ENCODE results near the gene SERHL2. TPM values are rescaled to one million over a fixed set of nuclear protein-coding genes. Genes with fewer than 3 reads are reported as not detected.
A peak's percentile ranks its signal among the peaks of the same experiment; 100 is the strongest.
"Not testable (repeated sequence)": the region's sequence is repeated elsewhere in the genome, so short reads cannot be mapped to it uniquely, and the experiment has no call there.

Gene SERHL2
- total RNA-seq, 2 experiments from 2014 or later, result 1.0 to 2.2 TPM

DNA sequence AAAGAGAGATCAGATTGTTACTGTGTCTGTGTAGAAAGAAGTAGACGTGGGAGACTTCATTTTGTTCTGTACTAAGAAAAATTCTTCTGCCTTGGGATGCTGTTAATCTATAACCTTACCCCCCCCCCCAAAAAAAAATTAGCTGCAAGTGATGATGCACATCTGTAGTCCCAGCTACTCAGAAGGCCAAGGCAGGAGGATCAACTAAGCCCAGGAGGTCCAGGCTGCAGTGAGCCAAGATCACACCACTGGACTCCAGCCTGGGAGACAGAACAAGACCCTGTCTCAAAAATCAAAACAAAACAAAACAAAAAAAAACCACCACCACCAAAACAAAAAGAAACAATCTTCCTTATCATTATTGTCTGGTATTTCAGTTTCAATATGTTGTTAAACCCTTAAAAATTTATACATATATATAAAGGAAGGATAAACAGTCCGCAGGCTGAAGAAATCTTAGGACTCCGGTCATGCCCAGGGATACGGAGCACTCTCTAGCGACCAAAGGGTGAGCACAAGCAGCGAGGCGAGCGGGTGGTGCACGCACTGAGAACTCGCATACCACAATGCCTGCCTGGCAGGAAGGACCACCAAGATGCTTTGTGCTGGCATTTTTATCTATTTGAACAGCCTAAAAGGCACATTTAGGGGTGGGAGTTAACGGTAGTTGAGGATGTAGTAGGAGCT is 54.5 kb downstream of the SERHL2 start:
- DNase-seq (no peak), ATAC-seq (ENCODE audit: low read depth) (no peak)
- Mint-ChIP-seq H3K4me1 (peaks cover 34% of the 10 kb centered on the region), H3K27ac (no peak overlapping the region), H3K36me3 (peaks cover 12% of the 10 kb centered on the region), H3K9me3 (no peaks in the 10 kb centered on the region), H3K4me3 (no peak overlapping the region), H3K27me3 (no peaks in the 10 kb centered on the region)
- POLR2A ChIA-PET, result no interaction called here

DNA sequence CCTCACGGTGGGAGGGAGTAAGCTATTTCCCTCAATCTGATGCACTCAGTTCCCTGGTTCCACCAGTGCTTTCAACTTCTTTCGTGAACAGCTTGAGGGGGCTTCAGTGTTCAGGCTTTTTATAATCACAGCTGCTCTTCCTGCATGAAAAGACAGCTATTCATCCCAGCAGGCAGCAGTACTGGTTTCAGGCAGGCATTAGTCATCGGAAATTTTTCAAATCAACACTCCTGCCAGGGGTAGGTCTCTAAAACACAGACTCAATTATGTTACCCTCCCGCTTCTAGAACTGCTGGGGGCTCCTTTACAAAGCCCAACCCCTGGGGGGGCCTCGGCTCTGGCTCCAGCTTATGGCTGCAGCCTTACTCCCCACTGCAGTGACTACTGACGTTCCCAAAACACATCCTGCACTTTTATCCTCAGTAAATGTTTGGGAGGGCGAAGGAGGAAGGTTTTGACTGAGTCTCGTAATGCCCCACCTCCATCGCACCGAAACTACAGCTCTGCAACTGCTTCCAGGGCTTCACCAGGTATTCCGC is 55.1 kb downstream of the SERHL2 start:
- Mint-ChIP-seq H3K4me3 (no peak overlapping the region), H3K9me3 (no peaks in the 10 kb centered on the region), H3K4me1 (peaks cover 34% of the 10 kb centered on the region), H3K27ac (peak overlapping the region; percentile 34), H3K27me3 (no peaks in the 10 kb centered on the region), H3K36me3 (peaks cover 12% of the 10 kb centered on the region)
- DNase-seq (no peak), ATAC-seq (ENCODE audit: low read depth) (no peak)
- POLR2A ChIA-PET, result no interaction called here

DNA sequence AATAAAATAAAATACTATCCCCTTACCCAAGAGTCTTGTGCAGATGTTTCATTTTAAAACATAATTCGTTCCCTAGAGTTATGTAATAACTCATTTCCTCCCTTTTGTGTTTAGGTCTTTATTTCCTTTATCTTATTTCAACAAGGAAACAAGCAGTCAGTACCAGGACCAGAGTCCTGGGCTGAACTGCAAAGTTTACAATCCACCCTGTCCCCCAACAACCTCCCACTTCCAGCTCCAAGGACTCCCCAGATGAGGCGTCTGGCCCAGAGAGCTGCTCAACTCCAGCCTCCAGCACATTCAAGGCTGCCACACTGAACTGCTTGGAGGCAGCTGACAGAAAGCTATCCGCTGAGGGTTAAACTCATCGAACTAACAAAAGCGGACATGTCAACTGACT is 56.4 kb downstream of the SERHL2 start:
- POLR2A ChIA-PET, result no interaction called here
- Mint-ChIP-seq H3K27ac (peak overlapping the region; percentile 51), H3K4me3 (no peak overlapping the region), H3K9me3 (no peaks in the 10 kb centered on the region), H3K27me3 (no peaks in the 10 kb centered on the region), H3K36me3 (peaks cover 12% of the 10 kb centered on the region), H3K4me1 (peaks cover 35% of the 10 kb centered on the region)
- DNase-seq, result no peak
- no peak for ATAC-seq (ENCODE audit: low read depth)

DNA sequence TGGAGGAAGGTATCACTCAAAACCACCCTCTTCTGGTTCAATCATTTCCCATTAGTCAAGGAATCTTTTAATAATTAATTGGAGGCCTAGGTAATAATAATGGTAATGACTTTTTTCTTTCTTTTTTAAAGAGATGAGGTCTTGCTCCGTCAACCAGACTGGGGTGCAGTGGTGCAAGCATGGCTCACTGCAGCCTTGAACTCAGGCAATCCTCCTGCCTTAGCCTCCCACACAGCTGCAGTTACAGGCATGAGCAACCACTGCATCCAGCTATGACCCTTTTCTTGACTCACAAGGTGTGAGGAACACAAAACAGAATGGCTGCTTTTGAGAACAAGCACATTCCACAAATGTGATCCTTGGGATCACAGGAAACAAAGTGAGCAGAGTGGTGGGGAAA is 57.3 kb downstream of the SERHL2 start:
- peaks cover 12% of the 10 kb centered on the region for H3K36me3 Mint-ChIP-seq
- peaks cover 38% of the 10 kb centered on the region for H3K4me1 Mint-ChIP-seq
- H3K27me3 Mint-ChIP-seq, result no peaks in the 10 kb centered on the region
- no peak for ATAC-seq (ENCODE audit: low read depth)
- H3K4me3 Mint-ChIP-seq, result no peak overlapping the region
- H3K9me3 Mint-ChIP-seq, result no peaks in the 10 kb centered on the region
- POLR2A ChIA-PET, result no interaction called here
- H3K27ac Mint-ChIP-seq, result peak overlapping the region; percentile 34
- no peak for DNase-seq

GRCh38 chr22:42612336-42612735 is 58.6 kb downstream of the SERHL2 start:
- ATAC-seq (ENCODE audit: low read depth), result no peak
- Mint-ChIP-seq H3K36me3 (peaks cover 10% of the 10 kb centered on the region), H3K27ac (peak overlapping the region; percentile 95), H3K4me3 (peak overlapping the region; percentile 96), H3K4me1 (peaks cover 36% of the 10 kb centered on the region), H3K9me3 (no peaks in the 10 kb centered on the region), H3K27me3 (no peaks in the 10 kb centered on the region)
- POLR2A ChIA-PET, result interaction anchor here (1.8 kb wide), 1 partner anchor 31 kb away, joined by 6 read pairs; no protein-coding TSS in a partner anchor
- no peak for DNase-seq

GRCh38 chr22:42613872-42614301 is 60.1 kb downstream of the SERHL2 start:
- Mint-ChIP-seq H3K27ac (peak overlapping the region; percentile 95), H3K4me1 (peaks cover 35% of the 10 kb centered on the region), H3K36me3 (peaks cover 10% of the 10 kb centered on the region), H3K9me3 (no peaks in the 10 kb centered on the region), H3K27me3 (no peaks in the 10 kb centered on the region), H3K4me3 (peak overlapping the region; percentile 96)
- POLR2A ChIA-PET, result interaction anchor here (0.9 to 3.5 kb wide), 21 partner anchors 12 to 1232 kb away, joined by 3 to 61 read pairs (median 5); partner anchors contain the start of genes A4GALT, ARFGAP3, CYB5R3 and DESI1
- ATAC-seq (ENCODE audit: low read depth) (no peak), DNase-seq (no peak)

GRCh38 chr22:42614312-42615091 is 60.7 kb downstream of the SERHL2 start, which contains the start of gene POLDIP3:
TSS of gene POLDIP3 (minus strand) at chr22:42614883. CDS start at chr22:42614857, 26 bp downstream.
- peak within 1 kb of the TSS; percentile 96 for H3K4me3 Mint-ChIP-seq
- POLR2A ChIA-PET, result interaction anchor here (0.7 to 3.5 kb wide), 37 partner anchors 8 to 1233 kb away, joined by 3 to 61 read pairs (median 4); partner anchors contain the start of genes A4GALT, ARFGAP3, CCDC134 and CYB5R3
- H3K27me3 Mint-ChIP-seq, result no peaks in the 10 kb centered on the region
- H3K27ac Mint-ChIP-seq, result peak within 1 kb of the TSS; percentile 99
- H3K36me3 Mint-ChIP-seq, result peaks cover 10% of the 10 kb centered on the region
- H3K4me1 Mint-ChIP-seq, result peaks cover 35% of the 10 kb centered on the region
- peak; percentile 98 for DNase-seq
- H3K9me3 Mint-ChIP-seq, result no peaks in the 10 kb centered on the region
- peak; percentile 68 for ATAC-seq (ENCODE audit: low read depth)

DNA sequence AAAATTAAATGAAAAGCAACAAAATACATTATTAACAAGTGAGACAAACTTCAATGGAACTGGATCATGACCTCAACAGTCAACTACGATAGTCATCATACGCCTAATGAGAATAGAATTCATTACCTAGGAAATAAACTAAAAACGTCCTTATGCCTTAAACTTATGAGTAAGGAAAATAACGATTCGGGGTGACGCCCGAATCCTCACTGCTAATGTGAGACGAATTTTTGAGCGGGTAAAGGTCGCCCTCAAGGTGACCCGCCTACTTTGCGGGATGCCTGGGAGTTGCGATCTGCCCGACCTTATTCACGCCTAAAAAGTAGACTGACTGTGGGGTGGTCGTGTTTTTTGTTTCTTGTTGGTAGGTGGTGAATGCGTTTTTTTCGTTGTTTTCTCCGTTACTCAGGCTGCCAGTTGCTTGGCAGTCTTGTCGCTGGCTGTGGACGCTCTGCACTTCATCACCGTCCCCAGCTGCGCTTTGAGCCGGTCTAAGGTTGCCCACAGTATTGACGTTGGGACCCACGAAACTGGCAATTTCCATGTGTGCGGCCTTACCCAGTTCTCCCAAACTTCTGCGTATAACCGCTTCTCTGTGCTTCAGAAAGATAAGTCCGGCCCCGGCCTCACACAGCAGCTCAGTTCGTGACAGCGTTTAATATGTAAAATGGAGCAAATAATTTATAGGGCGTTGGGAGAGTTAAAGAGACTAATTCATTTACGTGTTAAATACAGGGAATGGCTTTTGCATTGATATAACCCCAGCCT is 61.5 kb downstream of the SERHL2 start:
- H3K9me3 Mint-ChIP-seq, result no peaks in the 10 kb centered on the region
- H3K4me1 Mint-ChIP-seq, result peaks cover 31% of the 10 kb centered on the region
- peak overlapping the region; percentile 91 for H3K4me3 Mint-ChIP-seq
- peaks cover 7% of the 10 kb centered on the region for H3K36me3 Mint-ChIP-seq
- ATAC-seq (ENCODE audit: low read depth), result peak; percentile 76
- H3K27ac Mint-ChIP-seq, result peak overlapping the region; percentile 99
- H3K27me3 Mint-ChIP-seq, result no peaks in the 10 kb centered on the region
- POLR2A ChIA-PET, result interaction anchor here (0.5 to 3.5 kb wide), 36 partner anchors 8 to 1234 kb away, joined by 3 to 61 read pairs (median 4); partner anchors contain the start of genes ARFGAP3, CCDC134, CYB5R3 and DESI1
- DNase-seq, result peak; percentile 79

GRCh38 chr22:42615860-42616175 is 62.1 kb downstream of the SERHL2 start:
- H3K27ac Mint-ChIP-seq, result peak overlapping the region; percentile 99
- peak overlapping the region; percentile 91 for H3K4me3 Mint-ChIP-seq
- POLR2A ChIA-PET, result interaction anchor here (0.5 to 3.5 kb wide), 16 partner anchors 8 to 1900 kb away, joined by 3 to 61 read pairs (median 6); partner anchors contain the start of gene CYB5R3
- not testable (repeated sequence) for H3K36me3 Mint-ChIP-seq; H3K27me3 Mint-ChIP-seq; H3K9me3 Mint-ChIP-seq; DNase-seq; ATAC-seq (ENCODE audit: low read depth)
- H3K4me1 Mint-ChIP-seq, result peaks cover 26% of the 10 kb centered on the region

- H3K9me3 Mint-ChIP-seq, result no peaks in the 10 kb centered on the region
- ATAC-seq (ENCODE audit: low read depth) (no peak), DNase-seq (no peak)
- H3K27me3 Mint-ChIP-seq, result no peaks in the 10 kb centered on the region
- no peak overlapping the region for H3K4me3 Mint-ChIP-seq
- H3K27ac Mint-ChIP-seq, result peak overlapping the region; percentile 54
- peaks cover 21% of the 10 kb centered on the region for H3K4me1 Mint-ChIP-seq
- peaks cover 2% of the 10 kb centered on the region for H3K36me3 Mint-ChIP-seq
- POLR2A ChIA-PET, result interaction anchor here (3.5 kb wide), 1 partner anchor 32 kb away, joined by 61 read pairs; the partner anchor contains the start of gene CYB5R3
These were observed 63.6 kb downstream of the SERHL2 start for GRCh38 chr22:42617155-42617983.

- no peaks in the 10 kb centered on the region for H3K36me3 Mint-ChIP-seq
- H3K27me3 Mint-ChIP-seq, result no peaks in the 10 kb centered on the region
- POLR2A ChIA-PET, result interaction anchor here (0.8 to 0.9 kb wide), 2 partner anchors 30 to 86 kb away, joined by 3 read pairs; partner anchors contain the start of gene CYB5R3
- H3K9me3 Mint-ChIP-seq, result no peaks in the 10 kb centered on the region
- H3K4me1 Mint-ChIP-seq, result peaks cover 12% of the 10 kb centered on the region
- H3K4me3 Mint-ChIP-seq, result no peak overlapping the region
- no peak overlapping the region for H3K27ac Mint-ChIP-seq
- DNase-seq (no peak), ATAC-seq (ENCODE audit: low read depth) (no peak)
These were observed 65.7 kb downstream of the SERHL2 start for GRCh38 chr22:42619261-42620063.
